WTC11 (cell line): Measurements from ENCODE around the gene PPM1G. TPM values are rescaled to one million over a fixed set of nuclear protein-coding genes. Genes with fewer than 3 reads are reported as not detected.

ENCODE experiments used
- CBFB ChIP-seq: sonication (generic); formaldehyde crosslinking; IDR thresholded peaks from 2 replicates; pipeline ENCODE4 v1.8.1; 2022; ENCODE audit warnings: mild to moderate bottlenecking, low read depth, missing genetic modification reagents
- CREB1 ChIP-seq: sonication (generic); formaldehyde crosslinking; IDR thresholded peaks from 2 replicates; pipeline ENCODE4 v1.8.0; 2023; ENCODE audit warnings: mild to moderate bottlenecking, missing genetic modification reagents
- FOXJ3 ChIP-seq: sonication (generic); formaldehyde crosslinking; IDR thresholded peaks from 2 replicates; pipeline ENCODE4 v1.9.0; 2021; ENCODE audit warnings: missing genetic modification reagents, mild to moderate bottlenecking, borderline replicate concordance
- FOXK1 ChIP-seq: sonication (generic); formaldehyde crosslinking; IDR thresholded peaks from 2 replicates; pipeline ENCODE4 v1.8.0; 2022; ENCODE audit warnings: mild to moderate bottlenecking, moderate library complexity, missing genetic modification reagents
- GABPB1 ChIP-seq: sonication (generic); formaldehyde crosslinking; IDR thresholded peaks from 2 replicates; pipeline ENCODE4 v1.8.1; 2023; ENCODE audit warnings: mild to moderate bottlenecking, missing genetic modification reagents
- HMGA2 ChIP-seq: fragments of 250-450 bp; sonication (Bioruptor Pico); IDR thresholded peaks from 2 replicates; pipeline ENCODE4 v1.4.0; 2021; ENCODE audit warnings: mild to moderate bottlenecking, moderate library complexity
- JUN ChIP-seq: sonication (generic); formaldehyde crosslinking; IDR thresholded peaks from 2 replicates; pipeline ENCODE4 v1.8.0; 2023; ENCODE audit warnings: mild to moderate bottlenecking, missing genetic modification reagents
- KAT7 ChIP-seq: sonication (generic); formaldehyde crosslinking; IDR thresholded peaks from 2 replicates; pipeline ENCODE4 v1.8.1; 2023; ENCODE audit warnings: missing genetic modification reagents, mild to moderate bottlenecking, borderline replicate concordance
- NFYB ChIP-seq: sonication (generic); formaldehyde crosslinking; conservative IDR thresholded peaks from 2 replicates; pipeline ENCODE4 v1.8.0; 2022; ENCODE audit warnings: low read depth, missing genetic modification reagents
- NR1H2 ChIP-seq: sonication (generic); formaldehyde crosslinking; IDR thresholded peaks from 2 replicates; pipeline ENCODE4 v1.9.0; 2021; ENCODE audit warnings: mild to moderate bottlenecking, moderate library complexity, missing genetic modification reagents
- NR3C1 ChIP-seq: sonication (generic); formaldehyde crosslinking; conservative IDR thresholded peaks from 2 replicates; pipeline ENCODE4 v1.8.1; 2023; ENCODE audit warnings: low read depth, mild to moderate bottlenecking, missing genetic modification reagents
- RORB ChIP-seq: fragments of 250-450 bp; sonication (Bioruptor Pico); IDR thresholded peaks from 2 replicates; pipeline ENCODE4 v1.9.0; 2021; ENCODE audit warnings: mild to moderate bottlenecking
- SMAD3 ChIP-seq: sonication (generic); formaldehyde crosslinking; IDR thresholded peaks from 2 replicates; pipeline ENCODE4 v1.8.0; 2022; ENCODE audit warnings: missing genetic modification reagents, mild to moderate bottlenecking, borderline replicate concordance
- SP1 ChIP-seq: sonication (generic); formaldehyde crosslinking; conservative IDR thresholded peaks from 2 replicates; pipeline ENCODE4 v1.8.1; 2022; ENCODE audit warnings: missing genetic modification reagents
- TEAD4 ChIP-seq: sonication (generic); formaldehyde crosslinking; IDR thresholded peaks from 2 replicates; pipeline ENCODE4 v1.8.0; 2022; ENCODE audit warnings: mild to moderate bottlenecking, missing genetic modification reagents
- ZNF396 ChIP-seq: fragments of 250-450 bp; sonication (Bioruptor Pico); IDR thresholded peaks from 2 replicates; pipeline ENCODE4 v1.8.0; 2021; ENCODE audit warnings: mild to moderate bottlenecking, moderate library complexity, borderline replicate concordance
- total RNA-seq: library from RNA; stranded (reverse); gene quantifications from 3 replicates; pipeline ENCODE4 v1.2.3, GENCODE V29; 2021
- TF ChIP-seq, protein P1 (sequence below): sonication (generic); formaldehyde crosslinking; IDR thresholded peaks from 2 replicates; pipeline ENCODE4 v1.8.1; 2022; ENCODE audit warnings: missing genetic modification reagents, borderline replicate concordance
- TF ChIP-seq, protein P2 (sequence below): sonication (generic); formaldehyde crosslinking; IDR thresholded peaks from 2 replicates; pipeline ENCODE4 v1.8.0; 2022; ENCODE audit warnings: mild to moderate bottlenecking, missing genetic modification reagents
- TF ChIP-seq, protein P3 (sequence below): fragments of 250-450 bp; sonication (Bioruptor Pico); IDR thresholded peaks from 2 replicates; pipeline ENCODE4 v1.9.0; 2021; ENCODE audit warnings: moderate library complexity, mild to moderate bottlenecking, inconsistent platforms, borderline replicate concordance
- TF ChIP-seq, protein P4 (sequence below): sonication (generic); formaldehyde crosslinking; IDR thresholded peaks from 2 replicates; pipeline ENCODE4 v1.8.1; 2022; ENCODE audit warnings: low read depth, missing genetic modification reagents, borderline replicate concordance
- TF ChIP-seq, protein P5 (sequence below): sonication (generic); formaldehyde crosslinking; IDR thresholded peaks from 2 replicates; pipeline ENCODE4 v1.8.1; 2022; ENCODE audit warnings: mild to moderate bottlenecking, moderate library complexity, missing genetic modification reagents
- TF ChIP-seq, protein P6 (sequence below): fragments of 250-450 bp; sonication (Bioruptor Pico); IDR thresholded peaks from 2 replicates; pipeline ENCODE4 v1.9.0; 2021; ENCODE audit warnings: mild to moderate bottlenecking, borderline replicate concordance
- TF ChIP-seq, protein P7 (sequence below): sonication (generic); formaldehyde crosslinking; IDR thresholded peaks from 2 replicates; pipeline ENCODE4 v1.8.1; 2023; ENCODE audit warnings: mild to moderate bottlenecking, missing genetic modification reagents
- TF ChIP-seq, protein P8 (sequence below): fragments of 250-450 bp; sonication (Bioruptor Pico); IDR thresholded peaks from 2 replicates; pipeline ENCODE4 v1.9.0; 2021; ENCODE audit warnings: mild to moderate bottlenecking

Gene PPM1G
- total RNA-seq, 1 experiment from 2014 or later: 193 TPM

DNA sequence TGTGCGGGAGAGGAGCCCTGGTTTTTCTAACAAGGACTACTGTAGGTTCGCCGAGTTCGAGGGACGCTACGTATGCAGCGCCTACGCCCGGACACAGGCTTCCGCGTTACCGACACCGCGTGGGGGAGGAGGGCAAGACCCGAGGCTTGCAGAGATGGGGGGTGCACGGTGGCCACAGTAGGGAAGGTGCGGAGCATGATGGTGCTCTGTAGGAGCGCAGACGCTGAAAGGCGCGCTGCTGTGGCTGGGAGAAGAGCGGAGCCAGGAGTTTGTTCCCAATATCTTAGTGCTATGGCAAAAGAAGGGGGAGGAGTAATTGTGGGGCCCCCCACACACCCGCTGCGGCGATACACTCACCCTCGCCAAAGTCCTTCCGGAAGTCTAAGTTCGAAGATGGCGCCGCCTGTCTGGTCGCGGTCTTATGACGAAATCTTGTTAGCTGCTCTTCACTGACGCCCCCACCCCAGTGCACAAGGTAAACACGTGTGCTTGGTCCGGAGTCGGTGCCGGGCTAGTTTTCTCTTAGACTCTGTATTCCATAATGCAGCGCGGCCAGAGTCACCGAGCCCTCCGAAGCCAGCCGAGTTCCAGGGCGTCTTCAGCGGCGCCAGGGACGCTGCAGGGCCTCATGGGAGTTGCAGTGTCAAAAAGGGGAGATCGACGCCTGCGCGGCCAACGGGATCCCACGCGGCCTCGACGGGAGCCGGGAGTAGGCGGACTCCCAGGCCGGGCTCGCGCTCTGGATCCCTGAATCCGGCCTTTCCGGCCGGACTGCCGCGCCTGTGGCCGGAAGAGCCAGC, 52.8 kb downstream of the PPM1G start, which contains the start of gene GTF3C2 (continued):
- TF ChIP-seq SP1 (CRISPR knock-in tag) (peak; percentile 85), CBFB (CRISPR knock-in tag) (peak; percentile 95; the same call in 1 of the 2 replicates), GABPB1 (CRISPR knock-in tag) (peak; percentile 67), FOXK1 (CRISPR knock-in tag) (peak; percentile 93), NFYB (CRISPR knock-in tag) (no peak), RORB (CRISPR knock-in tag) (no peak), FOXJ3 (CRISPR knock-in tag) (no peak), TEAD4 (no peak), ZNF396 (no peak), HMGA2 (CRISPR knock-in tag) (no peak), KAT7 (CRISPR knock-in tag) (peak; percentile 34; the same call in 1 of the 2 replicates), NR3C1 (no peak), CREB1 (no peak), SMAD3 (CRISPR knock-in tag) (peak; percentile 57; the same call in 1 of the 2 replicates), NR1H2 (CRISPR knock-in tag) (no peak), JUN (peak; percentile 43; the same call in 1 of the 2 replicates)
- TF ChIP-seq, protein P1, sequence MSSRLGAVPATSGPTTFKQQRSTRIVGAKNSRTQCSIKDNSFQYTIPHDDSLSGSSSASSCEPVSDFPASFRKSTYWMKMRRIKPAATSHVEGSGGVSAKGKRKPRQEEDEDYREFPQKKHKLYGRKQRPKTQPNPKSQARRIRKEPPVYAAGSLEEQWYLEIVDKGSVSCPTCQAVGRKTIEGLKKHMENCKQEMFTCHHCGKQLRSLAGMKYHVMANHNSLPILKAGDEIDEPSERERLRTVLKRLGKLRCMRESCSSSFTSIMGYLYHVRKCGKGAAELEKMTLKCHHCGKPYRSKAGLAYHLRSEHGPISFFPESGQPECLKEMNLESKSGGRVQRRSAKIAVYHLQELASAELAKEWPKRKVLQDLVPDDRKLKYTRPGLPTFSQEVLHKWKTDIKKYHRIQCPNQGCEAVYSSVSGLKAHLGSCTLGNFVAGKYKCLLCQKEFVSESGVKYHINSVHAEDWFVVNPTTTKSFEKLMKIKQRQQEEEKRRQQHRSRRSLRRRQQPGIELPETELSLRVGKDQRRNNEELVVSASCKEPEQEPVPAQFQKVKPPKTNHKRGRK (CRISPR knock-in tag): no peak
- TF ChIP-seq, protein P2, sequence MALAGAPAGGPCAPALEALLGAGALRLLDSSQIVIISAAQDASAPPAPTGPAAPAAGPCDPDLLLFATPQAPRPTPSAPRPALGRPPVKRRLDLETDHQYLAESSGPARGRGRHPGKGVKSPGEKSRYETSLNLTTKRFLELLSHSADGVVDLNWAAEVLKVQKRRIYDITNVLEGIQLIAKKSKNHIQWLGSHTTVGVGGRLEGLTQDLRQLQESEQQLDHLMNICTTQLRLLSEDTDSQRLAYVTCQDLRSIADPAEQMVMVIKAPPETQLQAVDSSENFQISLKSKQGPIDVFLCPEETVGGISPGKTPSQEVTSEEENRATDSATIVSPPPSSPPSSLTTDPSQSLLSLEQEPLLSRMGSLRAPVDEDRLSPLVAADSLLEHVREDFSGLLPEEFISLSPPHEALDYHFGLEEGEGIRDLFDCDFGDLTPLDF: 0 out of 2 replicates have a peak, but pooled peaks have one; percentile 44
- TF ChIP-seq, protein P3, sequence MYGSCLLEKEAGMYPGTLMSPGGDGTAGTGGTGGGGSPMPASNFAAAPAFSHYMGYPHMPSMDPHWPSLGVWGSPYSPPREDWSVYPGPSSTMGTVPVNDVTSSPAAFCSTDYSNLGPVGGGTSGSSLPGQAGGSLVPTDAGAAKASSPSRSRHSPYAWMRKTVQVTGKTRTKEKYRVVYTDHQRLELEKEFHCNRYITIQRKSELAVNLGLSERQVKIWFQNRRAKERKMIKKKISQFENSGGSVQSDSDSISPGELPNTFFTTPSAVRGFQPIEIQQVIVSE: no peak
- TF ChIP-seq, protein P4, sequence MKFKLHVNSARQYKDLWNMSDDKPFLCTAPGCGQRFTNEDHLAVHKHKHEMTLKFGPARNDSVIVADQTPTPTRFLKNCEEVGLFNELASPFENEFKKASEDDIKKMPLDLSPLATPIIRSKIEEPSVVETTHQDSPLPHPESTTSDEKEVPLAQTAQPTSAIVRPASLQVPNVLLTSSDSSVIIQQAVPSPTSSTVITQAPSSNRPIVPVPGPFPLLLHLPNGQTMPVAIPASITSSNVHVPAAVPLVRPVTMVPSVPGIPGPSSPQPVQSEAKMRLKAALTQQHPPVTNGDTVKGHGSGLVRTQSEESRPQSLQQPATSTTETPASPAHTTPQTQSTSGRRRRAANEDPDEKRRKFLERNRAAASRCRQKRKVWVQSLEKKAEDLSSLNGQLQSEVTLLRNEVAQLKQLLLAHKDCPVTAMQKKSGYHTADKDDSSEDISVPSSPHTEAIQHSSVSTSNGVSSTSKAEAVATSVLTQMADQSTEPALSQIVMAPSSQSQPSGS (CRISPR knock-in tag): no peak
- TF ChIP-seq, protein P5, sequence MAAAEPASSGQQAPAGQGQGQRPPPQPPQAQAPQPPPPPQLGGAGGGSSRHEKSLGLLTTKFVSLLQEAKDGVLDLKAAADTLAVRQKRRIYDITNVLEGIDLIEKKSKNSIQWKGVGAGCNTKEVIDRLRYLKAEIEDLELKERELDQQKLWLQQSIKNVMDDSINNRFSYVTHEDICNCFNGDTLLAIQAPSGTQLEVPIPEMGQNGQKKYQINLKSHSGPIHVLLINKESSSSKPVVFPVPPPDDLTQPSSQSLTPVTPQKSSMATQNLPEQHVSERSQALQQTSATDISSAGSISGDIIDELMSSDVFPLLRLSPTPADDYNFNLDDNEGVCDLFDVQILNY (CRISPR knock-in tag): no peak
- TF ChIP-seq, protein P6, sequence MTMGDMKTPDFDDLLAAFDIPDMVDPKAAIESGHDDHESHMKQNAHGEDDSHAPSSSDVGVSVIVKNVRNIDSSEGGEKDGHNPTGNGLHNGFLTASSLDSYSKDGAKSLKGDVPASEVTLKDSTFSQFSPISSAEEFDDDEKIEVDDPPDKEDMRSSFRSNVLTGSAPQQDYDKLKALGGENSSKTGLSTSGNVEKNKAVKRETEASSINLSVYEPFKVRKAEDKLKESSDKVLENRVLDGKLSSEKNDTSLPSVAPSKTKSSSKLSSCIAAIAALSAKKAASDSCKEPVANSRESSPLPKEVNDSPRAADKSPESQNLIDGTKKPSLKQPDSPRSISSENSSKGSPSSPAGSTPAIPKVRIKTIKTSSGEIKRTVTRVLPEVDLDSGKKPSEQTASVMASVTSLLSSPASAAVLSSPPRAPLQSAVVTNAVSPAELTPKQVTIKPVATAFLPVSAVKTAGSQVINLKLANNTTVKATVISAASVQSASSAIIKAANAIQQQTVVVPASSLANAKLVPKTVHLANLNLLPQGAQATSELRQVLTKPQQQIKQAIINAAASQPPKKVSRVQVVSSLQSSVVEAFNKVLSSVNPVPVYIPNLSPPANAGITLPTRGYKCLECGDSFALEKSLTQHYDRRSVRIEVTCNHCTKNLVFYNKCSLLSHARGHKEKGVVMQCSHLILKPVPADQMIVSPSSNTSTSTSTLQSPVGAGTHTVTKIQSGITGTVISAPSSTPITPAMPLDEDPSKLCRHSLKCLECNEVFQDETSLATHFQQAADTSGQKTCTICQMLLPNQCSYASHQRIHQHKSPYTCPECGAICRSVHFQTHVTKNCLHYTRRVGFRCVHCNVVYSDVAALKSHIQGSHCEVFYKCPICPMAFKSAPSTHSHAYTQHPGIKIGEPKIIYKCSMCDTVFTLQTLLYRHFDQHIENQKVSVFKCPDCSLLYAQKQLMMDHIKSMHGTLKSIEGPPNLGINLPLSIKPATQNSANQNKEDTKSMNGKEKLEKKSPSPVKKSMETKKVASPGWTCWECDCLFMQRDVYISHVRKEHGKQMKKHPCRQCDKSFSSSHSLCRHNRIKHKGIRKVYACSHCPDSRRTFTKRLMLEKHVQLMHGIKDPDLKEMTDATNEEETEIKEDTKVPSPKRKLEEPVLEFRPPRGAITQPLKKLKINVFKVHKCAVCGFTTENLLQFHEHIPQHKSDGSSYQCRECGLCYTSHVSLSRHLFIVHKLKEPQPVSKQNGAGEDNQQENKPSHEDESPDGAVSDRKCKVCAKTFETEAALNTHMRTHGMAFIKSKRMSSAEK (CRISPR knock-in tag): no peak
- TF ChIP-seq, protein P7, sequence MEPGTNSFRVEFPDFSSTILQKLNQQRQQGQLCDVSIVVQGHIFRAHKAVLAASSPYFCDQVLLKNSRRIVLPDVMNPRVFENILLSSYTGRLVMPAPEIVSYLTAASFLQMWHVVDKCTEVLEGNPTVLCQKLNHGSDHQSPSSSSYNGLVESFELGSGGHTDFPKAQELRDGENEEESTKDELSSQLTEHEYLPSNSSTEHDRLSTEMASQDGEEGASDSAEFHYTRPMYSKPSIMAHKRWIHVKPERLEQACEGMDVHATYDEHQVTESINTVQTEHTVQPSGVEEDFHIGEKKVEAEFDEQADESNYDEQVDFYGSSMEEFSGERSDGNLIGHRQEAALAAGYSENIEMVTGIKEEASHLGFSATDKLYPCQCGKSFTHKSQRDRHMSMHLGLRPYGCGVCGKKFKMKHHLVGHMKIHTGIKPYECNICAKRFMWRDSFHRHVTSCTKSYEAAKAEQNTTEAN (CRISPR knock-in tag): no peak
- TF ChIP-seq, protein P8, sequence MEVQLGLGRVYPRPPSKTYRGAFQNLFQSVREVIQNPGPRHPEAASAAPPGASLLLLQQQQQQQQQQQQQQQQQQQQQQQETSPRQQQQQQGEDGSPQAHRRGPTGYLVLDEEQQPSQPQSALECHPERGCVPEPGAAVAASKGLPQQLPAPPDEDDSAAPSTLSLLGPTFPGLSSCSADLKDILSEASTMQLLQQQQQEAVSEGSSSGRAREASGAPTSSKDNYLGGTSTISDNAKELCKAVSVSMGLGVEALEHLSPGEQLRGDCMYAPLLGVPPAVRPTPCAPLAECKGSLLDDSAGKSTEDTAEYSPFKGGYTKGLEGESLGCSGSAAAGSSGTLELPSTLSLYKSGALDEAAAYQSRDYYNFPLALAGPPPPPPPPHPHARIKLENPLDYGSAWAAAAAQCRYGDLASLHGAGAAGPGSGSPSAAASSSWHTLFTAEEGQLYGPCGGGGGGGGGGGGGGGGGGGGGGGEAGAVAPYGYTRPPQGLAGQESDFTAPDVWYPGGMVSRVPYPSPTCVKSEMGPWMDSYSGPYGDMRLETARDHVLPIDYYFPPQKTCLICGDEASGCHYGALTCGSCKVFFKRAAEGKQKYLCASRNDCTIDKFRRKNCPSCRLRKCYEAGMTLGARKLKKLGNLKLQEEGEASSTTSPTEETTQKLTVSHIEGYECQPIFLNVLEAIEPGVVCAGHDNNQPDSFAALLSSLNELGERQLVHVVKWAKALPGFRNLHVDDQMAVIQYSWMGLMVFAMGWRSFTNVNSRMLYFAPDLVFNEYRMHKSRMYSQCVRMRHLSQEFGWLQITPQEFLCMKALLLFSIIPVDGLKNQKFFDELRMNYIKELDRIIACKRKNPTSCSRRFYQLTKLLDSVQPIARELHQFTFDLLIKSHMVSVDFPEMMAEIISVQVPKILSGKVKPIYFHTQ (CRISPR knock-in tag): no peak
